Progenitor cell of endocrine pancreas (in vitro differentiated cells): ENCODE results near the gene USP6NL. TPM values are rescaled to one million over a fixed set of nuclear protein-coding genes. Genes with fewer than 3 reads are reported as not detected.

Experiments used
- DNase-seq: peaks from one replicate; pipeline ENCODE4 v3.0.0; 2021; ENCODE audit warnings: low spot score; ENCODE audit not compliant: unreplicated experiment
- H3K27ac Mint-ChIP-seq: 2 replicates; pipeline ENCODE4 v1.8.0; 2021; ENCODE audit warnings: mild to moderate bottlenecking, moderate library complexity, mixed read lengths
- H3K27me3 Mint-ChIP-seq: 2 replicates; pipeline ENCODE4 v1.8.0; 2021; ENCODE audit warnings: mixed read lengths
- H3K36me3 Mint-ChIP-seq: 2 replicates; pipeline ENCODE4 v1.8.0; 2022; ENCODE audit warnings: mixed read lengths; ENCODE audit not compliant: insufficient read depth
- H3K4me1 Mint-ChIP-seq: 2 replicates; pipeline ENCODE4 v1.8.0; 2021; ENCODE audit warnings: low read depth, mixed read lengths
- H3K4me3 Mint-ChIP-seq: 2 replicates; pipeline ENCODE4 v1.8.0; 2021; ENCODE audit warnings: low read depth, mild to moderate bottlenecking, moderate library complexity, mixed read lengths
- H3K9me3 Mint-ChIP-seq: 2 replicates; pipeline ENCODE4 v1.8.0; 2021; ENCODE audit warnings: low read depth, mixed read lengths
- total RNA-seq: library from RNA; stranded (reverse); gene quantifications from 2 replicates; pipeline ENCODE4 v1.2.1, GENCODE V29; 2021
- TF ChIP-seq, protein P1 (sequence below): fragments of 200-600 bp; sonication (generic); IDR thresholded peaks from one replicate; pipeline ENCODE4 v1.5.0; 2021; ENCODE audit warnings: antibody characterized with exemption, mild to moderate bottlenecking; ENCODE audit not compliant: unreplicated experiment

USP6NL gene
- total RNA-seq, 1 donor from 2014 or later: 37.3 TPM

DNA sequence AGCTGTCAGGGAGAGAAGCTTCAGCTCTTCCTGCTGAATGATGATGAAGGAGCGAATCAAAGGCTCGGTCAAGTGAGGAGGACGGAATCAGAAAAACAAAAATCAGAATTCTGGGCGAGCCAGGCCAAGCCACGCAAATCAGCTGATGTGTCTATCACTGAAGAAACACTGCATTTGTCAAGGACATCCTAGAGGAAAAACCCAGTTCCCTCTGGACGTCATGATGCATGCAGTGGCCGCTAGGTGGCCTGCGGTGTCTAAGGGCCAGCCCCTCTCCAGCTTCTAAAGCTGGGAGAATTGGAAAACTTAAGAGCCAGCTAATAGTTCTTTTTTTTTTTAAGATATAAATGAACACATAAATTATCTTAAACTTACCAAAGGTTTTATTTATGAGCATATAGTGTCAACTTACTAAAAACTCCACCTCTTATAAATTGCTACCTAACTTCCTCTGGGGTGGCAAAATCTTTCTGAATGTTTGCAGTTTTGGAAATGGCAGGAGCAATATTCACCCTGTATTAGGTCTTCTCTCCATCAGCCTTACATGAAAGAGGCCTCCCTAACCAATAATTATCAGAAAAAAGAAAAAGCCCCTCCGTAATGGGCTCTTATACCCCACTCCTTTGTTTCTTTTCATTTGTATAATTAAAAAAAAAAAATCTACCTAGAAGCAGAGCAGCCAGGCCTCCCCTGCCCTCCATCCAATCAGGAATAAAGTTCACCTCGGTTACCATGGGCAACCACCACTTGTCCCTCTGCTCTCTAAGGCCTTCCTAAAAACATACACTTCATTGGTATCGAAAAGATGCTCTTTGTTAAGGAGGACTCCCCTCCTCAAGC is 186.8 kb downstream of the USP6NL start:
- no peak overlapping the region for H3K4me3 Mint-ChIP-seq
- H3K9me3 Mint-ChIP-seq: peaks cover 9% of the 10 kb centered on the region
- H3K36me3 Mint-ChIP-seq: no peaks in the 10 kb centered on the region
- H3K27ac Mint-ChIP-seq: no peak overlapping the region
- peak; percentile 22 for DNase-seq
- H3K4me1 Mint-ChIP-seq: no peaks in the 10 kb centered on the region
- TF ChIP-seq, protein P1, sequence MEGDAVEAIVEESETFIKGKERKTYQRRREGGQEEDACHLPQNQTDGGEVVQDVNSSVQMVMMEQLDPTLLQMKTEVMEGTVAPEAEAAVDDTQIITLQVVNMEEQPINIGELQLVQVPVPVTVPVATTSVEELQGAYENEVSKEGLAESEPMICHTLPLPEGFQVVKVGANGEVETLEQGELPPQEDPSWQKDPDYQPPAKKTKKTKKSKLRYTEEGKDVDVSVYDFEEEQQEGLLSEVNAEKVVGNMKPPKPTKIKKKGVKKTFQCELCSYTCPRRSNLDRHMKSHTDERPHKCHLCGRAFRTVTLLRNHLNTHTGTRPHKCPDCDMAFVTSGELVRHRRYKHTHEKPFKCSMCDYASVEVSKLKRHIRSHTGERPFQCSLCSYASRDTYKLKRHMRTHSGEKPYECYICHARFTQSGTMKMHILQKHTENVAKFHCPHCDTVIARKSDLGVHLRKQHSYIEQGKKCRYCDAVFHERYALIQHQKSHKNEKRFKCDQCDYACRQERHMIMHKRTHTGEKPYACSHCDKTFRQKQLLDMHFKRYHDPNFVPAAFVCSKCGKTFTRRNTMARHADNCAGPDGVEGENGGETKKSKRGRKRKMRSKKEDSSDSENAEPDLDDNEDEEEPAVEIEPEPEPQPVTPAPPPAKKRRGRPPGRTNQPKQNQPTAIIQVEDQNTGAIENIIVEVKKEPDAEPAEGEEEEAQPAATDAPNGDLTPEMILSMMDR: peak; percentile 89
- H3K27me3 Mint-ChIP-seq: no peaks in the 10 kb centered on the region

DNA sequence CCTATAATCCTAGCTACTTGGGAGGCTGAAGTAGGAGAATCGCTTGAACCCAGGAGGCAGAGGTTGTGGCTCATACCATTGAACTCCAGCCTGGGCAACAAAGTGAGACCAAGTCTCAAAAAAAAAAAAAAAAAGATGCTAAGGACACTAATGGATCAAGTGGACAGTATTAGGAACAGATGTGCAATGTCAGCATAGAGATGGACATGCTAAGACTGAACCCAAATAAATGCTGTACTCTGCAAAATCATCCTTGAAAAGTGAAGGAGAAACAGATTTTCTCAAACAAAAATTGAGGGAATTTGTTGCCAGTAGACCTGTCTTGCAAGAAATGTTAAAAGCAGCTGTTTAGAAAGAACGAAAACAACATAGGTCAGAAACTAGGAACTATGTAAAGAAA is 194.5 kb downstream of the USP6NL start:
- no peak overlapping the region for H3K4me3 Mint-ChIP-seq
- DNase-seq: no peak
- H3K27ac Mint-ChIP-seq: no peak overlapping the region
- peaks cover 3% of the 10 kb centered on the region for H3K36me3 Mint-ChIP-seq
- peaks cover 19% of the 10 kb centered on the region for H3K9me3 Mint-ChIP-seq
- H3K4me1 Mint-ChIP-seq: no peaks in the 10 kb centered on the region
- TF ChIP-seq, protein P1: no peak
- no peaks in the 10 kb centered on the region for H3K27me3 Mint-ChIP-seq

DNA sequence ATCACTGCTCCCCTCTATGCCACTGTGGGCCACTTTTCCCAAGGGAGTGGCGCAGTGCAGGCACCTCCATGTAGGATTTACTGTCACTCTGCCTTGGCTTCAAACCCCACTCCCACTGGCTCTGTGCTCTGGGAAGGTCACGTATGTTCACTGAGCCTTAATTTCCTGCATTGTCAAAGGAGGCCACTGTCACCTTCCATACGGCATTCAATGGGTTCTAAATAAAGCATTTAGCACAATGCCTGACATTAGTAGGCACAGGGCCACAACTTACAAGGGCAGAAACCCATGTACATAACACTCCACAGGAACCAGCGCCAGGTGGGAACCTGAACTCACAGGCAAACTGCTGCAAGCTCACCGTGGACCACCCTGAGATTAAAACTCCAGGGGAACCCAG is 196.4 kb downstream of the USP6NL start:
- no peak overlapping the region for H3K27ac Mint-ChIP-seq

DNA sequence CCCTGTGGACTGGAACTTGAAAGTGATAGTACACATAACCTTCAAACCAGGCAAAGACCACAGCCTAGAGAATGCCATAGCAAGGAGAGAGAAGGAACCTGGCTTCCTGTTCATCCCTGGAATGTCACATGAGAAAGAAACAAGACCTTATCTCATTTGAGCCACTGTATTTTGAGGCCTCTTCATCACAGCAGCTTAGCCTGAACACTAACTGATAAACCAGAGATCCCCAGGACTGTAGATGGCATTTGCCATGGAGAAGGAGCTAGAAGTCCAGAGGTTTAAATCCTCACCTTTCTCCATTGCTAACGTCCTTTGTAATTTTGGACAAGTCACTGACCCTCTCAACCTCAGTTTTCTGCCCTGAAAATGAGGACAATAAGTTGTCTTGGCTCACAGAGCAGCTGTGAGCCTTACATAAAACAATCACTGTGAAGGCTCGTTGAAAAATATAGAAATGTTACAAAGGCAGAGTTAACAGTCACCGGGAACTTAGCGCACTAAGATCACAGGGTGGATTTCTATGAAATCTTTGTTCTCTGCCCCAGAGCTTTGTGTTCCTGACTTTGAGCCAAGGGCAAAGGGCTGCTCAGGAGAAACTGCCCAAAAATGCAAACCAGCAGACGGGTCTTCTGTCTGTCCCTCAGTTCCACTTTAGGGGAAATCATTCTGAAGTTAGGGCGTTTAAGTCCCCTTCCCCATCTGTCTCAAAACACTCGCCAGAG is 197.0 kb downstream of the USP6NL start:
- Mint-ChIP-seq H3K9me3 (peaks cover 16% of the 10 kb centered on the region), H3K4me3 (no peak overlapping the region), H3K4me1 (no peaks in the 10 kb centered on the region), H3K27ac (no peak overlapping the region), H3K27me3 (peaks cover 4% of the 10 kb centered on the region), H3K36me3 (peaks cover 3% of the 10 kb centered on the region)
- TF ChIP-seq, protein P1: no peak
- no peak for DNase-seq

More for the DNA sequence above, 196.4 kb downstream of the USP6NL start:
- H3K9me3 Mint-ChIP-seq: peaks cover 23% of the 10 kb centered on the region
- DNase-seq: no peak
- H3K27me3 Mint-ChIP-seq: peaks cover 3% of the 10 kb centered on the region
- TF ChIP-seq, protein P1: no peak
- no peaks in the 10 kb centered on the region for H3K4me1 Mint-ChIP-seq
- peaks cover 3% of the 10 kb centered on the region for H3K36me3 Mint-ChIP-seq
- H3K4me3 Mint-ChIP-seq: no peak overlapping the region

DNA sequence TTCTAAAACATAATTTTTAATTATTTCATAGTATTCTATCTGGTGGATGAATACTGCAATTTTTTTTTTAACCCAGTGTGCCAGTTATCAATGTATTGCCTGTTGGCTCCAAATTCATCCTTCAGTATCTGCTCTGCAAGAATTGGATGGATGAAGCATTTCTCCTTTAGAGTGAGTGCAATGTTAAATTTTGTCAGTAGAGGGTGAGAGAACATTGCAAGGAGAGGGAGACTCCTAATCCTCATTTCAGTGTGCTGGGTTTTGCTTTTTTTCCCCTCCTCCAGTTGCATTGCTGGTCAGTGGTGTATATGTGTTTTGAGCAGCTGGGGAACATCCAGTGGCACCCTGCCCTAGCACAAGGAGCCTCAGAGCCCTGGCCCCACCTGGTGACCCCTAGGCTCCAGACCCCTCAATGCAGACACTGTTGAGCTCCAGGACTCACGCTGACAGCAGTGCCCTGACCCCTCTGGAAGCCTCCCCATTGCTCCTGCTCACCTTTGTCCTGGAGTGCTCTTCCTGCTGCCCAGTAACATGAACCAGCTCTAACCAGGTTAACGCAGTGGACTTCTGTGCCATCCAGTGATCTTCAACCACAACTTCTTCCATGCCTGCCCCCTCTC is 199.4 kb downstream of the USP6NL start:
- TF ChIP-seq, protein P1: peak; percentile 13
- Mint-ChIP-seq H3K9me3 (peaks cover 15% of the 10 kb centered on the region), H3K36me3 (peaks cover 3% of the 10 kb centered on the region), H3K27me3 (peaks cover 8% of the 10 kb centered on the region), H3K4me3 (no peak overlapping the region), H3K27ac (no peak overlapping the region), H3K4me1 (no peaks in the 10 kb centered on the region)
- no peak for DNase-seq
